Stimulated activated CD4-positive, alpha-beta T cell treated with anti-CD3 and anti-CD28 coated beads, Interleukin-1b, Interleukin-23, amount 100 ng/mL, for 24 hours (primary cell): Measurements from ENCODE around the gene PRKG1.

Experiments used
- DNase-seq, 4 experiments: peaks; one replicate each; pipeline ENCODE4 v3.0.0-alpha.2; 2020; ENCODE audit warnings: low read depth in 4 of 4, low spot score in 1 of 4

PRKG1 gene

GRCh38 chr10:51638737-51639136, 564.5 kb downstream of the PRKG1 start:
- no peak for DNase-seq

GRCh38 chr10:51640120-51640819, 566.0 kb downstream of the PRKG1 start:
- no peak for DNase-seq

DNA sequence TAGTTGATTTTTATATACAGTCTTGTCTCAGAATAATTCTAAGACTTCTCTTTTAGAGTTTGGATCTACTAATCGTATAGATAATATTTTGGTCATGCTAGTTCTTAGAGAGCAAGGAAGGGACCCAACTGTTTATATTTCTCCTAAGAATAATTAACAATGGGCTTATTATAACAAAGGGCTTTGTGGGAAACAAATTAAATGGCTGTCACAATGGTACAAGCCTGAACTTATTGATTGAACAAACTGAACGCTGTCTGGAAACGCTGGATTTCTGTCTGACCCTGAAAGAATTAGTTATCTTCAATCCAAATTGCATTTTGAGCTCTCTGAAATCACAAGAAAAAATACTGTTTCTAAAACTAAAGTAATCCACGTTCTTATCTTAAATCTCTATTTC, 568.3 kb downstream of the PRKG1 start:
- DNase-seq: no peak

GRCh38 chr10:51643734-51644133, 569.4 kb downstream of the PRKG1 start:
- no peak for DNase-seq

- no peak for DNase-seq
Measured at GRCh38 chr10:51649064-51649463, 574.8 kb downstream of the PRKG1 start.

- DNase-seq: no peak
Measured at GRCh38 chr10:51651063-51651462, 576.8 kb downstream of the PRKG1 start.

DNA sequence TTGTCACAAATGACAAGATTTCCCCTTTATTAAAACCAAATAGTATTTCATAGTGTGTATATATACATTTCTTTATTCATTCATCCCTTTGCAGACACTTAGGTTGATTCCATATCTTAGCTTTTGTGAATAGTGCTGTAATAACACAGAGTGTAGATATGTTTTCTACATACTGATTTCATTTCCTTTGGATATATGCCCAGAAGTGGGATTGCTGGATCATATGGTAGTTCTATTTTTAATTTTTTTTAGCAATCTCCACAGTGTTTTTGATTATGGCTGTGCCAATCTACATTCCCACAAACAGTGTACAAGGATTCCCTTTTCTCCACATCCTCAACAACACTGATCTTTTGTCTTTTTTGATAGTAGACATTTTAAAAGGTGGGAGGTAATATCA, 578.7 kb downstream of the PRKG1 start:
- DNase-seq: no peak

DNA sequence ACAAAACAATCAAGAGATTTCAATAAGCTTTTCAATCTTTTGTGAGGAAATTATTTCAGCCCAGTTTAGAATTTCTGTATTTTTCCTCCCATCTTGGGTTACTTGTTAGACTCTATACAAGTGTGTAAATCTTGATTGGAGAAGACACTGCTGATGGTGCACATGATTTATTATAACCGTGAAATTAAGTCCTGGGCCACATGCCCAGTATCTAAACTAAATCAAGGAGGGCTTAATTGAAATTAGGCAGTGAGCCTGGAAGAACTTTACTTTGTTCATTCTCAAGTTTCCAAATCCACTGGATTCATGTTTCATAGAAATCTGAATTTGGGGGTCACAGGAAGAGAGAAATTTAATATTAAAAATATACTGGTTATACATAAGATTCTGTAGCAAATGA, 580.6 kb downstream of the PRKG1 start:
- DNase-seq: no peak

GRCh38 chr10:51656503-51656902, 582.2 kb downstream of the PRKG1 start:
- DNase-seq: no peak

DNA sequence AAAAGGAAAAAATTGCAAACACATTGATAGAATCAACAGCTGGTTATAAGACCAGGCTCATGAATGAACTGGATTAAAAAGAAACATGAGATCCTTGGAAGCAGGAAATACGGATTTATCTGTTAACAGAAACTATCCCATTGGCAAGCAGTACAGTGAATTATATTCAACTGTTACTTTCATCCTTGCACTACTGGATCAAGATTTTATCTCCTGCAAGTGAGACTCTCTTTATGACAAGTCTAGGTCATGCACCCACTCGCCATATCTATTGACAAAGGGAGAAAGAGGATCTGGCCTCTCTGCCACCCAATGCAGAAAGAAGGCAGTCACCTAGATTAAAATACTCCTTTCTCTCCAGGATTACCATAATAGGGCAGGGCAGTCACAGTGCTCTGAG, 583.7 kb downstream of the PRKG1 start:
- no peak for DNase-seq

GRCh38 chr10:51659344-51659743, 585.1 kb downstream of the PRKG1 start:
- no peak for DNase-seq

- DNase-seq: no peak
Measured at GRCh38 chr10:51663086-51663485, 588.8 kb downstream of the PRKG1 start.

GRCh38 chr10:51666456-51666855, 592.2 kb downstream of the PRKG1 start:
- DNase-seq: no peak

- DNase-seq: no peak
Measured at GRCh38 chr10:51667678-51668335, 593.5 kb downstream of the PRKG1 start.

- no peak for DNase-seq
Measured at GRCh38 chr10:51668336-51668689, 594.0 kb downstream of the PRKG1 start.

DNA sequence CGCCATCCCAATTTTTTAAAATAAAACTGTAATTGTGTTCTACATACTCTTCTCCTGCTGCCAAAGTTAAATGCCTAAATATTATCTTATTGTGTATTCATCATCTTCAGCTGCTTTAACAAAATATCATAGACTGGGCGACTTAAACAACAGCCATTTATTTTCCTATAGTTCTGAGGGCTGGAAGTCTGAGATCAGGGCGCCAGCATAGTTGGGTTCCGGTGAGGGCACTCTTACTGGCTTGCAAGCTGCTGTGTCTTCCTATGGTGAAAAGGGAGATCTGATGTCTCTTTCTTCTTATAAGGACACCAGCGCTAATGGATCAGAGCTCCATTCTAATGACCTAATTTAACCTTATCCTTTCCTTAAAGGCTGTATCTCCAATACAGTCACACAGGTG, 594.8 kb downstream of the PRKG1 start:
- no peak for DNase-seq

- DNase-seq: no peak
Measured at GRCh38 chr10:51672039-51672535, 597.8 kb downstream of the PRKG1 start.

GRCh38 chr10:51675088-51675487, 600.8 kb downstream of the PRKG1 start:
- no peak for DNase-seq

- no peak for DNase-seq
Measured at GRCh38 chr10:51679841-51680240, 605.6 kb downstream of the PRKG1 start.

GRCh38 chr10:51683031-51683691, 608.9 kb downstream of the PRKG1 start:
- no peak for DNase-seq

DNA sequence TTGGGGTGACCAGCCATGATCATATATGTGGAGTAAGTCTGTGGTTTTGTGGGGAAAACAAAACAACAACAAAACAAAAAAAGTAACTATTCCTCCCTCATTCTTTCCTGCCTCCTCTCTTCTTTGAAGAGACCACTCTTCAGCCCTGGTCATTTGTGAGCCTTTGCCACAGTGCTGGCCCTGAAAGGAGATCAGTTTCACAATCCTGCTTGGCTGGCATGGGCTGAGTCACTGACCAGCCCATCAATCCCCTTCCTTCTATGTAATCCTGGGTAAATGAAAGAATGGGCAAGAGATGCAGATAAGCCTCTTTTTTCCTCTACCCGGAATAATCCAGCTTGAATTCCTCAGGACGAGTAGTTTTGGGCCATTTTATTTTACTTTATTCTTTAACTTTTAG, 611.5 kb downstream of the PRKG1 start:
- no peak for DNase-seq

DNA sequence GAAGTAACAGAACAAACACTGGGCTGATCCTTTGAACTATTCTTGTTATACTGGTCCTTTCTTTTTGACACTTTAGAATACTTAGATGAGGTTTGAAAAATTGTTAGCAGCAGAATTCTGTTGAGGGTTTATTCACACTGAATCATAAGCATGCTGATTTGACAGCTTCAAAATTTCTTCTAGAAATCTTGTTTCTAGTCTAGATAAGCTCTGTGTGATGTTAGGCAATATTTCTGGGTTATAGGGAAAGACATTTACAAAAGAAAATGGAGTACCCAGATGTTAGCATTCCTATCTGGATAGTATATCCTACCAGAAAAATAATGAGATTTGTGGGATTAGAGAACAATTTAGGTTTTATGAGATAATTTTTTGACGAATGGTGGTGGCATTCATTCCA, 613.0 kb downstream of the PRKG1 start:
- no peak for DNase-seq
